Brain microvascular endothelial cell (primary cell): Measurements from ENCODE around the gene SIAE.
A peak's percentile ranks its signal among the peaks of the same experiment; 100 is the strongest.

ENCODE experiments used
- DNase-seq: peaks from one replicate; pipeline ENCODE4 v3.0.0-alpha.2; 2020
- H3K27ac ChIP-seq: fragments of 250-450 bp; sonication (Bioruptor Pico); 2 replicates; pipeline ENCODE4 v1.5.1; 2020; ENCODE audit warnings: mild to moderate bottlenecking, moderate library complexity
- H3K27me3 ChIP-seq: fragments of 250-450 bp; sonication (Bioruptor Pico); replicated peaks from 2 replicates; pipeline ENCODE4 v1.5.1; 2020; ENCODE audit warnings: mild to moderate bottlenecking
- H3K36me3 ChIP-seq: fragments of 250-450 bp; sonication (Bioruptor Pico); replicated peaks from 2 replicates; pipeline ENCODE4 v1.5.1; 2020; ENCODE audit warnings: mild to moderate bottlenecking
- H3K4me3 ChIP-seq: 2 replicates; pipeline ENCODE4 v1.5.1; 2011; ENCODE audit warnings: low read depth, mild to moderate bottlenecking, control low read depth, low read length, moderate library complexity
- in situ Hi-C: cut with HindIII; loops from 2 replicates; pipeline ENCODE4 v1.10.0; 2017; ENCODE audit warnings: low sequenced_read_pairs, low pct_ligation_motif_present
- TF ChIP-seq, protein P1 (sequence below): IDR thresholded peaks from 2 replicates; pipeline ENCODE4 v1.5.1; 2011; ENCODE audit warnings: low read depth, mild to moderate bottlenecking, moderate library complexity, low read length, control low read depth, inconsistent platforms; ENCODE audit errors: missing control alignments

Gene SIAE

DNA sequence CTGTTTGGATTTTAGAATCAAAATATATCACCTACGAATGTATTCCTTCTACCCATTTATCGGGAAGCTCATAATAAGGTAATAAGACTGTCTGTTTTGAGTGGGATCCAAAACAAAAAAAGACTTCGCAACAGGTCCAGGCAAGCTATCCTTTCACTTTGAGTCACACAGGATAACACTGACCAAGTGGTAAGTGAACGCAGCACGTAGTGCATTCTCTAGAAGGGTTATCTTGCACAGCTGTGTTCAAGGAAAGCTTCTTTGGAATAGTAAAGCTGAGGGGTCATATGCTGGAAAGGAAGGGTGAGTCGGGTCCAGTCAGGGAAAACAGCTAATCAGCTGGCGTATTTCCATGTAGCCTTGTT is 43.9 kb upstream of the SIAE start:
- Histone ChIP-seq H3K36me3 (no peaks in the 10 kb centered on the region), H3K27ac (no peak overlapping the region), H3K27me3 (peaks cover 32% of the 10 kb centered on the region), H3K4me3 (no peak overlapping the region)
- DNase-seq, result peak; percentile 15
- in situ Hi-C loops, result no loop called here
- TF ChIP-seq, protein P1, sequence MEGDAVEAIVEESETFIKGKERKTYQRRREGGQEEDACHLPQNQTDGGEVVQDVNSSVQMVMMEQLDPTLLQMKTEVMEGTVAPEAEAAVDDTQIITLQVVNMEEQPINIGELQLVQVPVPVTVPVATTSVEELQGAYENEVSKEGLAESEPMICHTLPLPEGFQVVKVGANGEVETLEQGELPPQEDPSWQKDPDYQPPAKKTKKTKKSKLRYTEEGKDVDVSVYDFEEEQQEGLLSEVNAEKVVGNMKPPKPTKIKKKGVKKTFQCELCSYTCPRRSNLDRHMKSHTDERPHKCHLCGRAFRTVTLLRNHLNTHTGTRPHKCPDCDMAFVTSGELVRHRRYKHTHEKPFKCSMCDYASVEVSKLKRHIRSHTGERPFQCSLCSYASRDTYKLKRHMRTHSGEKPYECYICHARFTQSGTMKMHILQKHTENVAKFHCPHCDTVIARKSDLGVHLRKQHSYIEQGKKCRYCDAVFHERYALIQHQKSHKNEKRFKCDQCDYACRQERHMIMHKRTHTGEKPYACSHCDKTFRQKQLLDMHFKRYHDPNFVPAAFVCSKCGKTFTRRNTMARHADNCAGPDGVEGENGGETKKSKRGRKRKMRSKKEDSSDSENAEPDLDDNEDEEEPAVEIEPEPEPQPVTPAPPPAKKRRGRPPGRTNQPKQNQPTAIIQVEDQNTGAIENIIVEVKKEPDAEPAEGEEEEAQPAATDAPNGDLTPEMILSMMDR, result no peak

DNA sequence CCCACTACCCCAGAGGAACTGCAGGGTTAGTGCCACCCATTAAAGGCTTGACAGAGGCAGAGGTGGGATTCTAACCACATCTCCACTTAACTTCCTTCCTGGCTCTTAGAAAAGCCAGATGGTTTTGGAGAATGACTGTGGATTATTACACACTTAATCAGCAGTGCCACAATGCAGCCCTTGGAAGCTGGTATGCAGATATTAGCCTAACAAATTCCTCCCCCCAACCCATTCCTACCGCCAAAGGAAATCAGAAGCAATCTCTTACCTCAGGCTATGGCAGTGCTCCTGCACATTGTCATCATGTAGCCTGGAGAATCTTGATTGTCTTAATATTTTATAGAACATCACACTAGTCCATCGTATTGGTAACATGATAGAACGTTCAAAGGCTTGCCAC is 43.1 kb upstream of the SIAE start:
- H3K27me3 ChIP-seq, result peaks cover 24% of the 10 kb centered on the region
- no peak overlapping the region for H3K4me3 ChIP-seq
- TF ChIP-seq, protein P1, result no peak
- in situ Hi-C loops, result no loop called here
- H3K27ac ChIP-seq, result no peak overlapping the region
- no peaks in the 10 kb centered on the region for H3K36me3 ChIP-seq
- DNase-seq, result no peak

DNA sequence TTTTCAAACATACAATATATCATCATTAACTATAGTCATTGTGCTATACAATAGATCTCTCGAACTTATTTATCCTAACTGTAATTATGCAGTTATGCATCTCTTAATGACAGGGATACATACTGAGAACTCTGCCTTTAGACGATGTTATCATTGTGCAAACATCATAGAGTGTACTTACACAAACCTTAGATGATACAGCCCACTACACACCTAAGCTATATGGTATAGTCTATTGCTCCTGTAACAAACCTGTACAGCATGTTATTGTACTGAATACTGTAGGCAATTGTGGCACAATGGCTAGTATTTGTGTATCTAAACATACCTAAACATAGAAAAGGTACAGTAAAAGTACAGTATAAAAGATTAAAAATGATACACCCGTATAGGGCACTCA is 38.9 kb upstream of the SIAE start:
- no peaks in the 10 kb centered on the region for H3K36me3 ChIP-seq

DNA sequence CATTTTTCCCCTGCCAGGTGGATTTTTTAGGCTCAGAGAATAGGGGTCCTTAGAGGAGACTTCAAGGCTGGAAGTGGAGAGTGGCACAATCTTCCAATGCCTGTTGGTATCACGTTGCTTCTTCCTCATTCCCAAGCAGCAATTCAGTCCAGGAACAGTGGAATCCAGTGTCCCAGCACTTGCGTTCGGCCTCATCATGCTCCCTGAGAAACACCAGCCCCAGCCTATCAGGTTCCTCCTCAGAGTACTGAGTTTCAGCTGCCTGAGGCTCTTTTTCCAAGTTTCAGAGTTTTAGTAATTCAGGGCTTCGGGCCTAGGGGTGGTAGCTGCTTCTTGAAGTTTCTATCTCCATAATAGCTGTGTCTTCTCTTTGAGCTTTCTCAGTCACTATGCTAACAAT is 34.3 kb upstream of the SIAE start:
- in situ Hi-C loops, result no loop called here
- Histone ChIP-seq H3K27me3 (no peaks in the 10 kb centered on the region), H3K27ac (no peak overlapping the region), H3K4me3 (no peak overlapping the region), H3K36me3 (no peaks in the 10 kb centered on the region)
- no peak for DNase-seq
- TF ChIP-seq, protein P1, result no peak

More for the DNA sequence above, 38.9 kb upstream of the SIAE start:
- Histone ChIP-seq H3K27ac (no peak overlapping the region), H3K27me3 (no peaks in the 10 kb centered on the region), H3K4me3 (no peak overlapping the region)
- TF ChIP-seq, protein P1, result no peak
- DNase-seq, result no peak
- in situ Hi-C loops, result no loop called here

DNA sequence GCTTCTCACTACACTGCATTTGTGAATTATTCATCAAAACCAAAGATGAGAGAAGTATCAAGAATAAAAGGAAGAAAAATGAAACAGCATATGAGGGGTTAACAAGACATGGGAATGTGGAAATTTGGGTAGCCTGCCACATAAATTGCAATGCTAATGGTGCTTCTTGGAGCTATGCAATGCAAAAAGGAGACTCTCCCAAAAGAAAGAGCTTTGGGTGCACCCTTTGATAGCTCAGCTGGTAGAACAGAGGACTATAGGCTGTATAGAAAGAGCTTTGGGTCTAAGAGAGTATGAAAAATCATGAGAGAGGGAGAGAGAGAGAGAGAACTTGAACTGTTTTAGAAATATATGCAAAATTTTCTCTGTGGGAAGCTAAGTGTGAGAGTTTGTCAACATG is 26.5 kb upstream of the SIAE start:
- Histone ChIP-seq H3K27ac (no peak overlapping the region), H3K4me3 (no peak overlapping the region), H3K27me3 (no peaks in the 10 kb centered on the region), H3K36me3 (no peaks in the 10 kb centered on the region)
- DNase-seq, result no peak
- TF ChIP-seq, protein P1, result no peak
- in situ Hi-C loops, result no loop called here

DNA sequence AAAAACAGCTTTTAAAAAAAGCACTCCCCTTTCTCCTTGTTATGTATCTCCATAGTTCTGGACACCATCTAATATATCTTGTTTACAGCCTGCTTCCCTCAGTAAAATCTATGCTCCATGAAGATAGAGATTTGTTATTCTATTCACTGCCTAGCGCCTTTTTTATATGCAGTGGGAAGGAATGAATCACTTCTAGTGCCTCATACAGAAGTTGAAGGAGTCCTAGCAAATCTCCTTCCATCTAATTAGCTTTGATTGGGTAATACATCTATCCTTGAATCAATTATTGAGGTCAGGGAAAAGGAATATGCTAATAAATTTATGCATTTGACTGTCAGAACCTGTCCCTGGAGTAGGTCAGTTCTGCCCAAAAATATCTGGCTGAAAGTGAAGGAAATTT is 26.0 kb upstream of the SIAE start:
- Histone ChIP-seq H3K36me3 (no peaks in the 10 kb centered on the region), H3K4me3 (no peak overlapping the region), H3K27me3 (no peaks in the 10 kb centered on the region), H3K27ac (no peak overlapping the region)
- in situ Hi-C loops, result no loop called here
- no peak for DNase-seq
- TF ChIP-seq, protein P1, result no peak
